Fibroblast of villous mesenchyme (primary cell): ENCODE measurements around the gene TRIM13. TPM values are rescaled to one million over a fixed set of nuclear protein-coding genes. Genes with fewer than 3 reads are reported as not detected.

ENCODE experiments used
- DNase-seq: peaks from one replicate; pipeline ENCODE4 v3.0.0-alpha.2; 2010; ENCODE audit warnings: low read depth
- H3K4me3 ChIP-seq: 2 replicates; pipeline ENCODE4 v1.5.1; 2011; ENCODE audit warnings: low read depth, mild to moderate bottlenecking, low read length
- CTCF ChIP-seq: IDR thresholded peaks from 2 replicates; pipeline ENCODE4 v1.5.1; 2012; ENCODE audit warnings: low read depth, mild to moderate bottlenecking, low read length; ENCODE audit not compliant: insufficient read depth
- total RNA-seq: library from RNA; depleted of rRNA; stranded (reverse); fragments of >200 nt; gene quantifications from 2 replicates; pipeline ENCODE4 v1.2.3, GENCODE V29; 2012

TRIM13 gene
- total RNA-seq, 1 donor = 41.9 TPM

- H3K4me3 ChIP-seq = no peak overlapping the region
- DNase-seq = no peak
- TF ChIP-seq CTCF = no peak
Measured at GRCh38 chr13:50025436-50025835, 28.6 kb downstream of the TRIM13 start.

GRCh38 chr13:50026788-50027473, 30.1 kb downstream of the TRIM13 start:
- no peak overlapping the region for H3K4me3 ChIP-seq
- DNase-seq = no peak
- TF ChIP-seq CTCF = no peak

GRCh38 chr13:50030315-50030714, 33.5 kb downstream of the TRIM13 start:
- no peak for TF ChIP-seq CTCF
- DNase-seq = no peak
- H3K4me3 ChIP-seq = no peak overlapping the region

GRCh38 chr13:50033725-50034124, 36.9 kb downstream of the TRIM13 start:
- no peak overlapping the region for H3K4me3 ChIP-seq
- no peak for TF ChIP-seq CTCF
- DNase-seq = peak; percentile 80

- no peak for TF ChIP-seq CTCF
- no peak overlapping the region for H3K4me3 ChIP-seq
- peak; percentile 7 for DNase-seq
Measured at GRCh38 chr13:50037788-50038187, 40.9 kb downstream of the TRIM13 start.

GRCh38 chr13:50038266-50038665, 41.4 kb downstream of the TRIM13 start:
- no peak for DNase-seq
- H3K4me3 ChIP-seq = no peak overlapping the region
- no peak for TF ChIP-seq CTCF

- no peak for DNase-seq
- no peak overlapping the region for H3K4me3 ChIP-seq
- TF ChIP-seq CTCF = no peak
Measured at GRCh38 chr13:50052478-50052877, 55.6 kb downstream of the TRIM13 start.
